Activated CD8-positive, alpha-beta memory T cell treated with anti-CD3 and anti-CD28 coated beads for 36 hours (primary cell): Measurements from ENCODE around the gene CERT1. TPM values are rescaled to one million over a fixed set of nuclear protein-coding genes. Genes with fewer than 3 reads are reported as not detected.

Experiments
- CTCF ChIA-PET: fragments of 350-600 bp; sonication (Branson Sonifier 250); formaldehyde crosslinking; loops from one replicate; lab custom pipeline; 2021; ENCODE audit warnings: antibody characterized with exemption; lab: Charles Lee
- POLR2A ChIA-PET: fragments of 350-600 bp; sonication (Branson Sonifier 250); formaldehyde crosslinking; loops from one replicate; lab custom pipeline; 2021; ENCODE audit warnings: antibody characterized with exemption; lab: Charles Lee
- total RNA-seq, 2 experiments: library from RNA; stranded (reverse); gene quantifications; one replicate each; pipeline ENCODE4 v1.2.3, GENCODE V29; 2021

CERT1 gene
- total RNA-seq, 2 experiments from 2014 or later: 31.7 to 31.8 TPM

GRCh38 chr5:75364571-75365280, 146.7 kb downstream of the CERT1 start:
- CTCF ChIA-PET: interaction anchor here (0.7 to 1.2 kb wide), 2 partner anchors 14 to 203 kb away, joined by 3 read pairs; no protein-coding TSS in a partner anchor
- POLR2A ChIA-PET: no interaction called here

GRCh38 chr5:75363726-75364495, 147.5 kb downstream of the CERT1 start:
- ChIA-PET POLR2A (no interaction called here), CTCF (interaction anchor here (0.7 kb wide), 1 partner anchor 204 kb away, joined by 3 read pairs; no protein-coding TSS in a partner anchor)

- ChIA-PET CTCF (no interaction called here), POLR2A (interaction anchor here (0.6 kb wide), 1 partner anchor 1798 kb away, joined by 4 read pairs; the partner anchor contains the start of gene ANKRA2)
These were observed 148.3 kb downstream of the CERT1 start for GRCh38 chr5:75363111-75363510.

- ChIA-PET CTCF (interaction anchor here (1.0 kb wide), 1 partner anchor 18 kb away, joined by 3 read pairs; no protein-coding TSS in a partner anchor), POLR2A (interaction anchor here (0.6 kb wide), 1 partner anchor 1797 kb away, joined by 4 read pairs; the partner anchor contains the start of gene ANKRA2)
These were observed 148.9 kb downstream of the CERT1 start for GRCh38 chr5:75362474-75362975.

- ChIA-PET CTCF (interaction anchor here (1.0 kb wide), 1 partner anchor 17 kb away, joined by 3 read pairs; no protein-coding TSS in a partner anchor), POLR2A (no interaction called here)
These were observed 150.1 kb downstream of the CERT1 start for GRCh38 chr5:75361310-75361709.

- CTCF ChIA-PET: interaction anchor here (1.6 kb wide), 1 partner anchor 122 kb away, joined by 3 read pairs; the partner anchor contains the start of gene ANKRD31
- POLR2A ChIA-PET: no interaction called here
These were observed 153.3 kb downstream of the CERT1 start for GRCh38 chr5:75358117-75358516.

GRCh38 chr5:75356719-75357118, 154.7 kb downstream of the CERT1 start:
- POLR2A ChIA-PET: no interaction called here
- CTCF ChIA-PET: no interaction called here

GRCh38 chr5:75355236-75355635, 156.2 kb downstream of the CERT1 start:
- CTCF ChIA-PET: no interaction called here
- POLR2A ChIA-PET: no interaction called here

GRCh38 chr5:75351139-75351926, 160.1 kb downstream of the CERT1 start:
- POLR2A ChIA-PET: interaction anchor here (0.6 kb wide), 1 partner anchor 587 kb away, joined by 9 read pairs; no protein-coding TSS in a partner anchor
- CTCF ChIA-PET: interaction anchor here (0.7 to 1.9 kb wide), 3 partner anchors 14 to 20 kb away, joined by 3 to 7 read pairs (median 6); partner anchors contain the start of gene HMGCR

GRCh38 chr5:75349663-75350062, 161.8 kb downstream of the CERT1 start:
- ChIA-PET POLR2A (no interaction called here), CTCF (no interaction called here)

GRCh38 chr5:75348241-75348640, 163.2 kb downstream of the CERT1 start:
- ChIA-PET CTCF (no interaction called here), POLR2A (no interaction called here)

GRCh38 chr5:75342836-75343235, 168.6 kb downstream of the CERT1 start:
- CTCF ChIA-PET: no interaction called here
- POLR2A ChIA-PET: no interaction called here

- ChIA-PET CTCF (no interaction called here), POLR2A (no interaction called here)
These were observed 169.5 kb downstream of the CERT1 start for GRCh38 chr5:75341934-75342333.

GRCh38 chr5:75340714-75341478, 170.5 kb downstream of the CERT1 start:
- ChIA-PET CTCF (no interaction called here), POLR2A (no interaction called here)

- POLR2A ChIA-PET: no interaction called here
- CTCF ChIA-PET: interaction anchor here (0.6 kb wide), 1 partner anchor 58 kb away, joined by 4 read pairs; no protein-coding TSS in a partner anchor
These were observed 173.0 kb downstream of the CERT1 start for GRCh38 chr5:75338408-75338807.

GRCh38 chr5:75337366-75338021, 173.9 kb downstream of the CERT1 start:
- ChIA-PET CTCF (interaction anchor here (1.4 to 1.7 kb wide), 3 partner anchors 14 to 285 kb away, joined by 5 to 11 read pairs (median 6); partner anchors contain the start of genes ANKRD31 and GCNT4), POLR2A (interaction anchor here (1.3 to 1.9 kb wide), 3 partner anchors 101 to 379 kb away, joined by 3 to 8 read pairs (median 3); partner anchors contain the start of gene ANKRD31)
